Endodermal cell (in vitro differentiated cells): Measurements from ENCODE around the gene ANGPTL2. TPM values are rescaled to one million over a fixed set of nuclear protein-coding genes. Genes with fewer than 3 reads are reported as not detected.
A peak's percentile ranks its signal among the peaks of the same experiment; 100 is the strongest.

ENCODE experiments used
- DNase-seq: peaks from one replicate; pipeline ENCODE4 v3.0.0-alpha.2; 2017
- H3K27ac ChIP-seq: 2 replicates; pipeline ENCODE4 v1.5.1; 2013; ENCODE audit warnings: mild to moderate bottlenecking, low read depth, low read length, moderate library complexity
- H3K27me3 ChIP-seq: 2 replicates; pipeline ENCODE4 v1.6.1; 2013; ENCODE audit warnings: mild to moderate bottlenecking, low read length, moderate library complexity; ENCODE audit not compliant: insufficient read depth, control insufficient read depth, poor library complexity, severe bottlenecking
- H3K36me3 ChIP-seq: 2 replicates; pipeline ENCODE4 v1.7.0; 2013; ENCODE audit warnings: mild to moderate bottlenecking, low read length, moderate library complexity; ENCODE audit not compliant: control insufficient read depth, insufficient read depth
- H3K4me1 ChIP-seq: one replicate; pipeline ENCODE4 v1.7.0; 2013; ENCODE audit warnings: low read length; ENCODE audit not compliant: control insufficient read depth, insufficient read depth
- H3K4me3 ChIP-seq: 2 replicates; pipeline ENCODE4 v1.5.1; 2013; ENCODE audit warnings: mild to moderate bottlenecking, low read length, moderate library complexity
- H3K9ac ChIP-seq: 2 replicates; pipeline ENCODE4 v1.6.1; 2013; ENCODE audit warnings: mild to moderate bottlenecking, low read length, moderate library complexity; ENCODE audit not compliant: poor library complexity, severe bottlenecking; ENCODE audit errors: extremely low read depth
- H3K9me3 ChIP-seq: 2 replicates; pipeline ENCODE4 v1.6.1; 2013; ENCODE audit warnings: mild to moderate bottlenecking, low read length, moderate library complexity; ENCODE audit not compliant: control insufficient read depth
- H3K27ac Mint-ChIP-seq: 2 replicates; pipeline ENCODE4 v1.8.0; 2020; ENCODE audit warnings: mixed read lengths
- H3K27me3 Mint-ChIP-seq: 2 replicates; pipeline ENCODE4 v1.8.0; 2021; ENCODE audit warnings: mild to moderate bottlenecking, mixed read lengths; ENCODE audit not compliant: insufficient read depth
- H3K36me3 Mint-ChIP-seq: 2 replicates; pipeline ENCODE4 v1.8.0; 2020; ENCODE audit warnings: low read depth, mixed read lengths
- H3K4me1 Mint-ChIP-seq: 2 replicates; pipeline ENCODE4 v1.8.0; 2020; ENCODE audit warnings: mixed read lengths
- H3K4me3 Mint-ChIP-seq: 2 replicates; pipeline ENCODE4 v1.8.0; 2020; ENCODE audit warnings: mild to moderate bottlenecking, moderate library complexity, mixed read lengths
- H3K9me3 Mint-ChIP-seq: 2 replicates; pipeline ENCODE4 v1.8.0; 2020; ENCODE audit warnings: mild to moderate bottlenecking, mixed read lengths
- CTCF ChIP-seq: fragments of 200-600 bp; sonication (generic); conservative IDR thresholded peaks from 2 replicates; pipeline ENCODE4 v1.5.0; 2021; ENCODE audit warnings: antibody characterized with exemption, mild to moderate bottlenecking
- WGBS, 2 experiments: methylation state at CpG; one replicate each; pipeline versions ENCODE4 v1.1.5 to v1.1.7; 2013; ENCODE audit warnings: missing lambda C conversion rate in 2 of 2, mixed read lengths in 1 of 2; ENCODE audit not compliant: insufficient coverage in 1 of 2, insufficient read length in 1 of 2; 5-methylcytosine and 5-hydroxymethylcytosine counted together
- total RNA-seq, 2 donors: library from RNA; stranded (reverse); fragmentation: NEBNext Ultra II Directional in 1 of 2; extraction: Animal tissue kit (Norgen Biotek cat#: 25700) in 1 of 2; gene quantifications; 2 replicates in 1 of 2; 3 replicates in 1 of 2; pipeline ENCODE4 v1.2.1, GENCODE V29; 2021

ANGPTL2 gene
- total RNA-seq, 2 donors from 2014 or later, result 14.8 to 17.1 TPM

GRCh38 chr9:127050152-127050551 lies 72.3 kb downstream of the ANGPTL2 start:
- Histone ChIP-seq H3K27ac (no peak overlapping the region), H3K36me3 (no peaks in the 10 kb centered on the region), H3K4me3 (no peak overlapping the region), H3K9me3 (no peaks in the 10 kb centered on the region), H3K27me3 (no peaks in the 10 kb centered on the region), H3K4me1 (no peaks in the 10 kb centered on the region), H3K9ac (no peak overlapping the region)
- no peaks in the 10 kb centered on the region for H3K9me3 Mint-ChIP-seq
- H3K4me1 Mint-ChIP-seq, result no peaks in the 10 kb centered on the region
- WGBS, 2 experiments, result 97 to 100% methylated on average over 1 to 3 of the region's 3 CpGs
- H3K27ac Mint-ChIP-seq, result no peak overlapping the region
- peak; percentile 26 for DNase-seq
- no peaks in the 10 kb centered on the region for H3K27me3 Mint-ChIP-seq
- no peak for TF ChIP-seq CTCF
- H3K4me3 Mint-ChIP-seq, result no peak overlapping the region
- no peaks in the 10 kb centered on the region for H3K36me3 Mint-ChIP-seq

- 89 to 94% methylated on average over 8 of the region's 8 CpGs for WGBS, 2 experiments
- no peaks in the 10 kb centered on the region for H3K4me1 Mint-ChIP-seq
- H3K9me3 ChIP-seq, result no peaks in the 10 kb centered on the region
- no peaks in the 10 kb centered on the region for H3K36me3 Mint-ChIP-seq
- H3K27ac Mint-ChIP-seq, result peak overlapping the region; percentile 15
- H3K9ac ChIP-seq, result no peak overlapping the region
- H3K4me3 ChIP-seq, result no peak overlapping the region
- peak; percentile 33 for DNase-seq
- TF ChIP-seq CTCF, result no peak
- no peaks in the 10 kb centered on the region for H3K4me1 ChIP-seq
- no peaks in the 10 kb centered on the region for H3K36me3 ChIP-seq
- H3K9me3 Mint-ChIP-seq, result no peaks in the 10 kb centered on the region
- H3K27ac ChIP-seq, result no peak overlapping the region
- H3K27me3 Mint-ChIP-seq, result no peaks in the 10 kb centered on the region
- H3K27me3 ChIP-seq, result no peaks in the 10 kb centered on the region
- H3K4me3 Mint-ChIP-seq, result no peak overlapping the region
Observed at GRCh38 chr9:127049581-127049980, 72.9 kb downstream of the ANGPTL2 start.

- Mint-ChIP-seq H3K4me1 (no peaks in the 10 kb centered on the region), H3K27me3 (no peaks in the 10 kb centered on the region), H3K27ac (no peak overlapping the region), H3K9me3 (no peaks in the 10 kb centered on the region), H3K36me3 (no peaks in the 10 kb centered on the region), H3K4me3 (no peak overlapping the region)
- Histone ChIP-seq H3K27ac (no peak overlapping the region), H3K36me3 (no peaks in the 10 kb centered on the region), H3K27me3 (no peaks in the 10 kb centered on the region), H3K9ac (no peak overlapping the region), H3K4me3 (no peak overlapping the region), H3K9me3 (no peaks in the 10 kb centered on the region), H3K4me1 (no peaks in the 10 kb centered on the region)
- TF ChIP-seq CTCF, result no peak
- WGBS, 2 experiments, result 91 to 93% methylated on average over 3 to 4 of the region's 4 CpGs
- DNase-seq, result no peak
Observed at GRCh38 chr9:127049044-127049443, 73.4 kb downstream of the ANGPTL2 start.
